Measurements from ENCODE around the gene TUBG1.
"Not testable (repeated sequence)": the region's sequence is repeated elsewhere in the genome, so short reads cannot be mapped to it uniquely, and the experiment has no call there.

The TUBG1 gene

DNA sequence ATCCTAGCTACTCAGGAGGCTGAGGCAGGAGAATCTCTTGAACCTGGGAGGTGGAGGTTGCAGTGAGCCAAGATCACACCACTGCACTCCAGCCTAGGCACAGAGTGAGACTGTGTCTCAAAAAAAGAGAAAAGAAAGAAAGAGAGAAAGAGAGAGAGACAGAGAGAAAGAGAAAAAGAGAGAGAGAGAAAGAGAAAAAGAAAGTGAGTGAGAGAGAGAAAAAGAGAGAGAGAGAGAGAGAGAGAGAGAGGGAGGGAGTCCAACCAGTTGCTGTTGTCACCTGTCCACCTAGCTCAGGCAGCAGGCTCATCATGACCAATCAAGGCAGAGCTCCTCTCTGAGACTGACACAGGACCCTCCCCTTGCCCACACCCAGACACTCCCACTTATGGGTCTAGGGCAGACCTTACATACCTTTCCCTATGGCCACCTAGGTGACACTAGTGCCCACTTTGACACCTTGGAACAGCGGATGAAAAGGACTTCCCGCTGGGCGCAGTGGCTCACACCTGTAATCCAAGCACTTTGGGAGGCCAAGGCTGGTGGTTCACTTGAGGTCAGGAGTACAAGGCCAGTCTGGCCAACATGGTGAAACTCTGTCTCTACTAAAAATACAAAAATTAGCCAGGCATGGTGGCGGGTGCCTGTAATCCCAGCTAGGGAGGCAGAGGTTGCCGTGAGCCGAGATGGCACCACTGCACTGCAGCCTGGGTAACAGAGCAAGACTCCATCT, 17.7 kb downstream of the TUBG1 start:
- DNase-seq, result not testable (repeated sequence)

GRCh38 chr17:42629411-42630009, 20.0 kb downstream of the TUBG1 start:
- DNase-seq, result no peak

DNA sequence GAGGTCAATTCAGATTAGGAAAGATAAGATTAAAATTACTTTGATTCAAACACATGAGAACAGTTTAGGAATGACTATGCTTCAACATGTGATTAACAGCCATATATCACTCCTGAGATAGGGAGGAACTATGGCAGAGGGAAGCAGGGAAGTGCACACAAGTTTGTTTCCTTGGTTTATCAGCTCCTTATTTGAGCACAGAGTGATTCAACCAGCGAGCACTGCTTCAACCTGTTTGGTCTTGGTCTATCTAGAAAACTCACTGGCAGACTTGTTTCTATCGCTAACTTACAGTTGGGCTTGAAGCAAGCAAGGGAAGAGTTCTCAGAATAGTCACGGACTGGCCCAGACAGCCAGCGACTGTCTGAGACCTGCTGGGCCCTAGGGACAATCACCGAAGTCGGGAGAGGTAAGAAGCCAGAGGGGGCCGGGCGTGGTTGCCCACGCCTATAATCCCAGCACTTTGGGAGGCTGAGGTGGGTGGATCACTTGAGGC, 23.5 kb downstream of the TUBG1 start:
- DNase-seq, result no peak

DNA sequence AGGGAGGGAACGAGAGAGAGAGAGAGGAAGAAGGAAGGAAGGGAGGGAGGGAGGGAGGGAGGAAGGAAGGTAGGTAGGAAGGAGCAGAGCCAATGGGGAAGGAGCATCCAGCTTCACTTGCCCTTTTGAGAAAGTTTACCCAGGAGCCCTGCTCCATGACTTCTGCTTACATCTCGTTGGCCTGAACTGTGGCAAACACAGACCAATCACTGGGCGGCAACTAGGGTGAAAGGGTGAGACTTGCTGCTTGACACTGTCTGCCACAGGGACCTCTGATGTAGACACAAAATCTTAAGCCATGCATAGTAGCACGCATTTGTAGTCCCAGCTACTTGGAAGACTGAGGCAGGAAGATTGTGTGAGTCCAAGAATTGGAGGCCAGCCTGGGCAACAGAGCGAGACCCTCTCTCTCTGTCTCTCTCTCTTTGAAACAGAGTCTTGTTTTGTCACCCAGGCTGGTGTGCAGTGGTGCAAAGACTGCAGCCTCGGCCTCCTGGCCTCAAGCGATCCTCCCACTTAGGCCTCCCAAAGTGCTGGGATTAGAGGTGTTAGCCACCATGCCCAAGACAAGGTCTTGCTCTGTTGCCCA, 30.1 kb downstream of the TUBG1 start:
- DNase-seq, result no peak

GRCh38 chr17:42640121-42640520, 30.6 kb downstream of the TUBG1 start:
- no peak for DNase-seq

- DNase-seq, result no peak
These were observed 32.9 kb downstream of the TUBG1 start for GRCh38 chr17:42642336-42642735.

DNA sequence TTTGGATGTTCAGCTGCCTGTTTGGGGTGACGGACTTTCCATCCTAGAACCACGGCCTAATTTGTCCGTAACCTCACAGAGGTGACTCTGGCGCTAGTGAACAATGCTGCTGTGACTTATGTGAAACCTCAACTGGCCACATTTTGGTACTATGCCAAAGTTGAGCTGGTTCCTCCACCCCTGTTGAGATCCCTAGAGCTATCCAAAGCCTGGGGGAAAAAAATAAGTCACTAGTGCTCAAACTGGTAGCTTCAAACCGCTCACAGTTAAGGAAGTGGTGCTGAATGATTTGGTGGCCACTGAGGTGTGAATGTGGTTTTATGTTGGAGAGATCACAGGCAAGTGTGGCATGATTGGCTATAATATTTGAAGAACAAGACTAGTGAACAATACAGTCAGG, 38.3 kb downstream of the TUBG1 start:
- no peak for DNase-seq

GRCh38 chr17:42651392-42651791, 41.9 kb downstream of the TUBG1 start:
- DNase-seq, result no peak

DNA sequence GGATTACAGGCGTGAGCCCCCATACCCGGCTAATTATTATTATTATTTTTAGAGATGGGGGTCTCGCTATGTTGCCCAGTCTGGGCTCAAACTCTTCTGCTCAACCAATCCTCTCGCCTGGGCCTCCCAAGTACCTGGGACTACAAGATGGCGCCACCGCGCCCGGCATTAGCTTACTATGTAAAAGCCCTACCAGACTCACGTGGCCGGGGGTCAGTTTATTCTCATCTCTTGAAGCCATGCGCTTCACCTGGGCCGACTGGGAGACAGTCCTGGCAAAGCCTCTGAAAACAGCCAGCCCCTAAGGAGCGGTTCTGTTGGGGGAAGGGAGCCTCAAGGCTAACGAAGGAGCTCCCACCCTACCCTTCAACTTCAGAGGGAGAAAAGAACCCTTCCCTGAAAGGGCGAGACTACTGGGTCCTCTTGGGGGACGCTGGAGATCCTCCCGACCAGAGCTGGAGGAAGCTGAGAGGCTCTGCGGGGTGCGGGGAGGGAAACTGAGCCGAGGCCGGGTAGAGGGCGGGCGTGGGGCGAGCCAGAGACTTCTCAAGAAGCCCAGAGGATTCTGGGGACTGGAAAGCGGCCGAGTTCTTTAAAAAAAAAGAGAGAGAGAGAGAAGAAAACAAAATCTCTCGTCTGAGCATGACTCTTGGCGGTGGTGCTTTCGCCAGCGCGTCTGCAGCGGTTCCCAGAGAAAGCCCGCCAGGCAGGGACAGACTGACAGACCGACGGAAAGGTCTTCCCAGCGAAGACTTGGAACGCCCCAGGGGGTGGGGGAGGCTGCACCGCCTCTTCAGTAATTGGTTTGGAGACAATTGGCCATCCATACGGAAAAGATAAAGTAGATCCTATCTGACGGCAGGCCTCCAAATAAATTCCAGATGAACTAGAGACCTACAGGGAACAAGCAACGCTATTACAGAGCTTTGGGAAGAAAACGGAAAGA, 44.0 kb downstream of the TUBG1 start:
- DNase-seq, result no peak

- no peak for DNase-seq
These were observed 46.0 kb downstream of the TUBG1 start for GRCh38 chr17:42655528-42655927.

- DNase-seq, result no peak
These were observed 48.5 kb downstream of the TUBG1 start for GRCh38 chr17:42657824-42658588.

- DNase-seq, result peak; percentile 83
These were observed 49.8 kb downstream of the TUBG1 start, which contains the start of gene TUBG2 for GRCh38 chr17:42659079-42659931. TUBG2 (plus strand) TSS chr17:42659284; CDS start chr17:42659504, 220 bp downstream.

DNA sequence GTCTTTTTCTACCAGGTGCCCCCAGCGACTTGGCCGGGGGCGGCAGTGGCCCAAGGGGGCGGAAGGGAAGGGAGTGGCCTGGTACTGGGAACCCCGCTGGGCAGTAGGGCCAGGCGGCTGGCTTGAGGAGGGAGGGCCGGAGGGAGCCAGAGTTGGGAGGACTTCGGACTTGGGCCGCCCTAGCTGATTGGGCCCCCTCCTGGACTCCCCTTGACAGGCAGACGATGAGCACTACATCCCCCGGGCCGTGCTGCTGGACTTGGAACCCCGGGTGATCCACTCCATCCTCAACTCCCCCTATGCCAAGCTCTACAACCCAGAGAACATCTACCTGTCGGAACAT, 50.4 kb downstream of the TUBG1 start:
- not testable (repeated sequence) for DNase-seq

GRCh38 chr17:42660692-42661345, 51.3 kb downstream of the TUBG1 start:
- no peak for DNase-seq

All from CD4-positive, alpha-beta T cell treated with Interleukin-21 for 1 hour (primary cell).